Endothelial cell of umbilical vein (primary cell): ENCODE data around the gene HSPB6.

Source experiments
- CTCF ChIP-seq, 2 donors: IDR thresholded peaks; 1 replicate in 1 of 2; 2 replicates in 1 of 2; pipeline ENCODE4 v1.5.1; 2011; ENCODE audit warnings: low read length in 2 of 2, mild to moderate bottlenecking in 2 of 2, moderate library complexity in 2 of 2, control low read depth in 1 of 2, inconsistent platforms in 1 of 2, low read depth in 1 of 2; ENCODE audit not compliant: insufficient read depth in 1 of 2; ENCODE audit errors: extremely low read depth in 1 of 2
- EZH2 ChIP-seq: IDR thresholded peaks from 2 replicates; pipeline ENCODE4 v1.6.1; 2012; ENCODE audit warnings: borderline replicate concordance, low read depth, mild to moderate bottlenecking, moderate library complexity, low read length, inconsistent platforms; ENCODE audit not compliant: severe bottlenecking
- JUN ChIP-seq: IDR thresholded peaks from 2 replicates; pipeline ENCODE4 v1.6.1; 2011; ENCODE audit warnings: borderline replicate concordance, low read depth; ENCODE audit not compliant: insufficient read length, insufficient read depth
- MYC ChIP-seq: IDR thresholded peaks from one replicate; pipeline ENCODE4 v1.6.1; 2011; ENCODE audit warnings: mild to moderate bottlenecking, low read depth, low read length
- POLR2A ChIP-seq: IDR thresholded peaks from 2 replicates; pipeline ENCODE4 v1.6.1; 2012; ENCODE audit warnings: low read depth, mild to moderate bottlenecking, control low read depth, low read length
- POLR2AphosphoS5 ChIP-seq: IDR thresholded peaks from 2 replicates; pipeline ENCODE4 v1.6.1; 2012; ENCODE audit warnings: low read depth, mild to moderate bottlenecking, control low read depth, low read length, moderate library complexity; ENCODE audit not compliant: insufficient read depth
- TF ChIP-seq, protein P1 (sequence below): IDR thresholded peaks from 2 replicates; pipeline ENCODE4 v1.6.1; 2011; ENCODE audit not compliant: insufficient read depth, insufficient read length

DNA sequence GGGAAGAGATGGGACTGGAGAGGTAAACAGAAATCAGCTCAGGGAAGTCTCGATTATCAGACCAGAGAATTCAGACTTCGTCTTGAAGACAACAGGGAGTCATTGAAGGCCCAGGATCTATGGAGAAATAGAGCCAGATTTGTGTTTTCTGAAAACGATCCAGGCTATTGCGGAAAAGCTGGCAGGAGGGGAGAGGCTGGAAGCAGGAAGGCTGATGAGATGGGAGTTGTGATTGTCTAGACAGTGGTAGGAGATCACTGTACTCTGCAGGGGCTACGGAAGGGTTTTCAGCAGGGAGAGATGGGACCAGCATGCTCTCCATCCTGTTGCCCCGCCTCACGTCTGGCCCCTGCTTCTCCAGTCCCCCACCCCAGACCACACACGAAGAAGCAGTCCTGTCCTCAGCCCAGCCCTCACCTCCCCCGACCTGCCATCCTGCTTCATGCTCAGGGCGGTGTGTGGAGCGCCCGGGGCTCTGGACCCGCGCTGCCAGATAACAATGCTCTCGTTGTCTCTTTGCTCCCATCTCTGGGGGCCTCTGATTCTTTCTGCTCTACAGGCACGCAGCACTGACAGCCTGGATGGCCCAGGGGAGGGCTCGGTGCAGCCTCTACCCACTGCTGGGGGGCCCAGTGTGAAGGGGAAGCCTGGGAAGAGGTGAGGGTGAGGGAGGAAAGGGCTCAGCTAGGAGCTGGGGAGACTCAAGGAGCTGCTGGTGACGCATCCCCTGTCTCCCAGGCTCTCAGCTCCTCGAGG lies 20.4 kb upstream of the HSPB6 start:
- no peak for TF ChIP-seq CTCF (IDR thresholded peaks at IDR 0.05; ENCODE audit: extremely low read depth in 1 of 2, insufficient read depth in 1 of 2, low read depth in 1 of 2, low read length in 2 of 2)
- TF ChIP-seq POLR2A = no peak
- no peak for TF ChIP-seq MYC
- no peak for TF ChIP-seq EZH2
- TF ChIP-seq POLR2AphosphoS5 = no peak
- no peak for TF ChIP-seq JUN
- TF ChIP-seq, protein P1, sequence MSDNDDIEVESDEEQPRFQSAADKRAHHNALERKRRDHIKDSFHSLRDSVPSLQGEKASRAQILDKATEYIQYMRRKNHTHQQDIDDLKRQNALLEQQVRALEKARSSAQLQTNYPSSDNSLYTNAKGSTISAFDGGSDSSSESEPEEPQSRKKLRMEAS = no peak
